Measurements from ENCODE around the gene VPS26B.

VPS26B gene

DNA sequence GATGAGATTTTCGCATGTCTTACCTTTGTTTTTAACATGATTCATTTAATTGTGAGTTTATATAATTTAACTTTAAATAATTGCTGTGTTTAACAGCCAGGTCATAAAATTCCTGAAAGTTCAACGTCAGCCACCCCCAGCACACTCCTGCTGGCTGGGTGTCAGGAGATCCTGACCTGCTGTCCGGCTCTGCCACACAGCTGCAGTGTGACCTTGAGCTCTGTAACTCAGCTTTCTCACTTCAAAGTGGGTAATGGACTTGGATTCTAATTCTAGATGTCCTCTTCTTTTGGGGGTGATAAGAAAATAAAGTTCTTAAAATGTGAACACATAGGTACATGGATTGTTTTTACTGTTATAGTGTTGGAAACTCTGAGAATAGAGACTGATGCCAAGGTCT, 10.9 kb downstream of the VPS26B start:
- TF ChIP-seq, protein P1, sequence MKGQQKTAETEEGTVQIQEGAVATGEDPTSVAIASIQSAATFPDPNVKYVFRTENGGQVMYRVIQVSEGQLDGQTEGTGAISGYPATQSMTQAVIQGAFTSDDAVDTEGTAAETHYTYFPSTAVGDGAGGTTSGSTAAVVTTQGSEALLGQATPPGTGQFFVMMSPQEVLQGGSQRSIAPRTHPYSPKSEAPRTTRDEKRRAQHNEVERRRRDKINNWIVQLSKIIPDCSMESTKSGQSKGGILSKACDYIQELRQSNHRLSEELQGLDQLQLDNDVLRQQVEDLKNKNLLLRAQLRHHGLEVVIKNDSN (IDR thresholded peaks at IDR 0.05): no peak
- TF ChIP-seq RAD21 (IDR thresholded peaks at IDR 0.05; ENCODE audit: low read depth): no peak

DNA sequence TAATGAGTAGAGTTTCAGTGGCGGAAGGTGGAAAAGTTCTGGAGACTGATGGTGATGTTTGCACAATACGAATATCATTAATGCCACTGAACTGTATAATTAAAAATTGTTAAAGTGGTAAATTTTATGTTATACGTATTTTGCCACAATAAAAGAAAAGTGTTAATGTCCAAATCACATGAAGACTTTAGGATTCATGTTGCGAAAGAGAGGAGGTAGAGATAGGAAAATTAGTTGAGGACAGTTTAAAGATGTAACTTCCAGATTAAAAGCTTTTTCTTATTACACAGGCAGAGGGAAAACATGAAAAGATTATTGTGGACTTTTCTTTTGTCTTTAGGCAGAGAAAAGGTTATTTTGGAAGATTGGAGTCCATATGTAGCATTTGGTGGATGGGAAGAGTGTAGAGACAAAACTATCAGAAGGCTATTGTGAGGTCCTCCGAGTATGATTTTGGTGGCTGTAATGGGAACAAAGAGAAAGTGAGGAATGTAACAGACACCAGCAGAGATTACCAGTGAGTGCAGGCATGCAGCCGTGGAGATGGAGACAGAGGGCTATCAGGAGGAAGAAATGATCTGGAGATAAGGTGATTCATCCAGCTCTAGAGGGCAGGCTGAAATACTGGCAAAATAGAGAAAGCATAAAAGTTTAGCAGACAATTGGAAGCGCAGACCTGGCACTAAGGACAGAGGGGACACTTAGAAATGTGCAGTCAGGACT, 12.5 kb downstream of the VPS26B start:
- TF ChIP-seq, protein P2, sequence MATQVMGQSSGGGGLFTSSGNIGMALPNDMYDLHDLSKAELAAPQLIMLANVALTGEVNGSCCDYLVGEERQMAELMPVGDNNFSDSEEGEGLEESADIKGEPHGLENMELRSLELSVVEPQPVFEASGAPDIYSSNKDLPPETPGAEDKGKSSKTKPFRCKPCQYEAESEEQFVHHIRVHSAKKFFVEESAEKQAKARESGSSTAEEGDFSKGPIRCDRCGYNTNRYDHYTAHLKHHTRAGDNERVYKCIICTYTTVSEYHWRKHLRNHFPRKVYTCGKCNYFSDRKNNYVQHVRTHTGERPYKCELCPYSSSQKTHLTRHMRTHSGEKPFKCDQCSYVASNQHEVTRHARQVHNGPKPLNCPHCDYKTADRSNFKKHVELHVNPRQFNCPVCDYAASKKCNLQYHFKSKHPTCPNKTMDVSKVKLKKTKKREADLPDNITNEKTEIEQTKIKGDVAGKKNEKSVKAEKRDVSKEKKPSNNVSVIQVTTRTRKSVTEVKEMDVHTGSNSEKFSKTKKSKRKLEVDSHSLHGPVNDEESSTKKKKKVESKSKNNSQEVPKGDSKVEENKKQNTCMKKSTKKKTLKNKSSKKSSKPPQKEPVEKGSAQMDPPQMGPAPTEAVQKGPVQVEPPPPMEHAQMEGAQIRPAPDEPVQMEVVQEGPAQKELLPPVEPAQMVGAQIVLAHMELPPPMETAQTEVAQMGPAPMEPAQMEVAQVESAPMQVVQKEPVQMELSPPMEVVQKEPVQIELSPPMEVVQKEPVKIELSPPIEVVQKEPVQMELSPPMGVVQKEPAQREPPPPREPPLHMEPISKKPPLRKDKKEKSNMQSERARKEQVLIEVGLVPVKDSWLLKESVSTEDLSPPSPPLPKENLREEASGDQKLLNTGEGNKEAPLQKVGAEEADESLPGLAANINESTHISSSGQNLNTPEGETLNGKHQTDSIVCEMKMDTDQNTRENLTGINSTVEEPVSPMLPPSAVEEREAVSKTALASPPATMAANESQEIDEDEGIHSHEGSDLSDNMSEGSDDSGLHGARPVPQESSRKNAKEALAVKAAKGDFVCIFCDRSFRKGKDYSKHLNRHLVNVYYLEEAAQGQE (IDR thresholded peaks at IDR 0.05; ENCODE audit: low read depth): no peak
- TF ChIP-seq CREB1 (IDR thresholded peaks at IDR 0.05; ENCODE audit: low read depth): no peak
- no peak for TF ChIP-seq YY1 (IDR thresholded peaks at IDR 0.05; ENCODE audit: low read depth)
- TF ChIP-seq NFIC (IDR thresholded peaks at IDR 0.05): no peak
- TF ChIP-seq, protein P1 (IDR thresholded peaks at IDR 0.05): no peak

DNA sequence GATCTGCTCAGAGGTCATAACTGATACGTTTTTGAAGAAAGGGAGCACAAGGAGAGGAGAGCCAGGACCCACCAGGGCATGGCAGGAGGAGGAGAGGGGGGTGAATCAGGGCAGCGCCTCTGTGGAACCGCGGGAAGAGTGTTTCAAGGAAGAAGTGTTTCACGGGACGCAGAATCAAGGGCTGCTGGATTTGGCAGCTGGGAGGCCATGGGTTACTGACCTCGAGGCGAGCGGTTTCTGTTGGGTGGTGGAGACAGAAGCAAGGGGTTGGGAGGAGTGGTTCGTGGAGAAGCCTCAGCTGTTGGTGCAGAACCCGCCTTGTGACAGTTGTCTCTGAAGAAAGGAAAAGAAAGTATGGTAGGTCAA, 13.1 kb downstream of the VPS26B start:
- TF ChIP-seq EP300 (IDR thresholded peaks at IDR 0.05; ENCODE audit: borderline replicate concordance) (no peak), NFIC (IDR thresholded peaks at IDR 0.05) (no peak), CREB1 (IDR thresholded peaks at IDR 0.05; ENCODE audit: low read depth) (no peak), CEBPB (IDR thresholded peaks at IDR 0.05) (no peak), EGR1 (IDR thresholded peaks at IDR 0.05) (no peak), RAD21 (IDR thresholded peaks at IDR 0.05; ENCODE audit: low read depth) (no peak), TCF12 (IDR thresholded peaks at IDR 0.05; ENCODE audit: low read depth) (no peak), TAF1 (IDR thresholded peaks at IDR 0.05; ENCODE audit: low read depth) (no peak), TEAD4 (IDR thresholded peaks at IDR 0.05) (no peak), FOXM1 (IDR thresholded peaks at IDR 0.05; ENCODE audit: borderline replicate concordance, low read depth) (no peak), YY1 (IDR thresholded peaks at IDR 0.05; ENCODE audit: low read depth) (no peak)
- TF ChIP-seq, protein P3, sequence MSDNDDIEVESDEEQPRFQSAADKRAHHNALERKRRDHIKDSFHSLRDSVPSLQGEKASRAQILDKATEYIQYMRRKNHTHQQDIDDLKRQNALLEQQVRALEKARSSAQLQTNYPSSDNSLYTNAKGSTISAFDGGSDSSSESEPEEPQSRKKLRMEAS (IDR thresholded peaks at IDR 0.05): no peak
- TF ChIP-seq, protein P1 (IDR thresholded peaks at IDR 0.05): no peak
- TF ChIP-seq, protein P2 (IDR thresholded peaks at IDR 0.05; ENCODE audit: low read depth): no peak

DNA sequence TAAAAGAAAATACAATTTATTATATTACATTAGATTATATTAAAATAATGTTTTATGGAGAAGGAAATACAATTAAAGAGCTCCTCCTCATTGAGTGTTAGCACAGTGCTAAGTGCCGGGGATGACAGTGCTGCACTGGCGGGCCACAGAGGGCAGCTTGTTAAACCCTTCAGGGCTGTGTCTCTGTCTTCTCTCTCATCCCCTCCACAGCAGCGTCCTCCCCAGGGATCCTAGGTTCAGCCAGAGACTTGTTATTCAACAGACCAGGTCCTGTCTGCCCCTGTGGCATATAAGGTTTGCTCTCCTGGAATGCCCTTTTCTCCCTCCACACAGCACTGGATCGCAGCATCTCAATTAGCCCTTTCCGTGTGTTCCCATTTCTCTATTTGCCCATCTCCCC, 14.5 kb downstream of the VPS26B start:
- no peak for TF ChIP-seq FOXM1 (IDR thresholded peaks at IDR 0.05; ENCODE audit: borderline replicate concordance, low read depth)
- no peak for TF ChIP-seq ZBTB7A (IDR thresholded peaks at IDR 0.05; ENCODE audit: low read depth)
- TF ChIP-seq EGR1 (IDR thresholded peaks at IDR 0.05): no peak
- TF ChIP-seq EP300 (IDR thresholded peaks at IDR 0.05; ENCODE audit: borderline replicate concordance): no peak
- no peak for TF ChIP-seq TAF1 (IDR thresholded peaks at IDR 0.05; ENCODE audit: low read depth)
- TF ChIP-seq, protein P3 (IDR thresholded peaks at IDR 0.05): no peak
- TF ChIP-seq CREB1 (IDR thresholded peaks at IDR 0.05; ENCODE audit: low read depth): no peak
- no peak for TF ChIP-seq TCF12 (IDR thresholded peaks at IDR 0.05; ENCODE audit: low read depth)
- TF ChIP-seq, protein P2 (IDR thresholded peaks at IDR 0.05; ENCODE audit: low read depth): no peak

All from Ishikawa (cell line).